GM19328 (cell line): ENCODE results near the gene IFT20.
A peak's percentile ranks its signal among the peaks of the same experiment; 100 is the strongest.
"Not testable (repeated sequence)": the region's sequence is repeated elsewhere in the genome, so short reads cannot be mapped to it uniquely, and the experiment has no call there.

Source experiments
- ATAC-seq: cut with Tn5 transposase; IDR thresholded peaks from one replicate; pipeline ENCODE4 v1.9.1; 2021; ENCODE audit warnings: mild to moderate bottlenecking, moderate library complexity; ENCODE audit not compliant: unreplicated experiment

The IFT20 gene

GRCh38 chr17:28364665-28365363 lies 29.5 kb upstream of the IFT20 start, which contains the start of gene SEBOX:
TSS of gene SEBOX (minus strand) at chr17:28365199. CDS start at chr17:28365151, 48 bp downstream.
- ATAC-seq = no peak

- no peak for ATAC-seq
Observed at GRCh38 chr17:28363776-28364650, 28.7 kb upstream of the IFT20 start.

DNA sequence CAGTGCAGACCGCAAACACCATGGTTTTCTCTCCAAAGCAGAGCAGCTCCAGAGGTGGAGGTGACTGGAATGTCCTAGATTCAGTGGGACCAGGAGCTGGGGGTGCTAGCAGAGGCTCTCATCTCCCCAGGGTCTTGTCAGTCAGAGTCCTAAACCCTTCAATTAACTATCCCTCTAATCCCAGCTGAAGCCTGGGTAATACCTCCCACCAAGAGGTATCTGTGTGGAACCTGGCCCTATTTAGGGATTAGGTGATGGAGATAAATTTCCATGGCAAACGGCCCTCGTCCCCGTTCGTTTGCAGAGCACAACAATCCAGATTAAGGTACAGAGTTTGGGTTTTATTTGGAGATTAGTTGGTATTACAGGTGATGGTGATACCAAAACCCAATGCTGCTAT lies 27.9 kb upstream of the IFT20 start:
- ATAC-seq = no peak

- ATAC-seq = no peak
Observed at GRCh38 chr17:28357901-28358197, 22.6 kb upstream of the IFT20 start.

GRCh38 chr17:28357061-28357900 lies 22.0 kb upstream of the IFT20 start, which contains the start of gene POLDIP2:
TSS of gene POLDIP2 (minus strand) at chr17:28357527. CDS start at chr17:28357448, 79 bp downstream.
- ATAC-seq = peak; percentile 97

DNA sequence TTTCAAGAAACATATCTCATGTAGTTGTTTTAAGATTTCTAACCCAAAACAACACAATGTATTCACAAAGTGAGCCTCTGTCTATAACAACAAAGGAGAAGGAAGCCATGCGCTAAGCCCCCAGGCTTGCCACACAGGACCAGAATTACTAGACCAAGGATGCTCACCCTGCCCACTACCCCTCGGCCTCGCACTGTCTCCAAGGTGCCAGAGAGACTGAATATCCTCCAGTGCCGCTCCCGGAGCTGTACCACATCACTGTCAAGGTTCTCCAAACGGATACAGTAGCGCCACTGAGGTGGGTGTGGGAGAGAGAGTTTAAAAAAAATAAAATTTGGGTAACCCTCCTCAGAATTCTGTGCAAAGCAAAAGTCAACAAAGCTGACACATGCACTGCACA lies 15.0 kb upstream of the IFT20 start:
- no peak for ATAC-seq

DNA sequence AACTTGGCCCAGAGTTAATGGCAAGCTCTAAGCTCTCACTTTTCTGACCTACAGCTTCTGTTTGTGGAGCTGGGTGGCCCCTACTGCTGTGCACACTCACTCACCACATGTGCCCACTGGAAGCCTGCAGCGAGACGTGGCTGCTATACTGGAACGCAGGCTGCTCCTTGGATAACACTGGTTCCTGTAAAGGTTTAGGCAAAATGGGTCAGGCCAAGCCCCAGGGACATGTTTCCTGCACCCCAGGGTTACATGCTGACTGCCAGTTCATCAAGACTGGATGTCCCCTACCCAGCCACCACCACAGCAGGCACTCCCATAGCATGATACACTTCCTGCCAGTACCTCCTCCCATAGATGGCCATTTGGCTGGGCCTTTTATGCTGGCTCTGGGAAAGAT lies 13.7 kb upstream of the IFT20 start:
- no peak for ATAC-seq

DNA sequence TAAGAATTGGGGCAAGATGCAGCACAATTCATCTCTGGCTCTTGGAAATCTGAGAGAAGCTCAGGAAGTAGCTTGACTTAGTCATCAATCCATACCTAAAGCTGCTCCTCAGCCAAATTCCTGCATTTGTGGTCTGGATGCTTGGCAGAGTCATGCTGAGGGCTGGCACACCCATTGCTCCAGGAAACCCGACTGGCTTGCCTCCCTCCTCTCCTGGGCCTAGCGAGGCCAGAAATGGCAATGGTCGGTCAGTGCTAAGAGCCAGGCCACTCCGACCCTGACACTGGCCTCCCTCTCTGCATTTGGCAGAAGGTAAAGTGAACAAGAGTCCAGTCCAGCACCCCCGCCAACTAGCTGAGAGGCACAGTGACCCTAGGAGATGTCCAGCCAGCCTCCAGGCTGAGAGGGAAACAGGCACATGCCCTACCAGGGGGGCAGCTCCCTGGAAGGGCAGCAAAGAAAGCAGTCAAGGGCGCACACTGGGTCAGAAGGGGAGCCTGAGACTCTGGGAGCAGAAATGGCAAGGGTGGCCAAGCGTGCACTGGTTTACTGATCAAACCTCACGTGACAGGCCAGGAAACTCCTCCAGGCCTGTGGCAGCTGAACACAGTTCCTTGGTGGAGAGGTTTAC lies 12.1 kb upstream of the IFT20 start:
- no peak for ATAC-seq

GRCh38 chr17:28346746-28347246 lies 11.5 kb upstream of the IFT20 start:
- no peak for ATAC-seq

GRCh38 chr17:28346199-28346580 lies 10.9 kb upstream of the IFT20 start:
- no peak for ATAC-seq

DNA sequence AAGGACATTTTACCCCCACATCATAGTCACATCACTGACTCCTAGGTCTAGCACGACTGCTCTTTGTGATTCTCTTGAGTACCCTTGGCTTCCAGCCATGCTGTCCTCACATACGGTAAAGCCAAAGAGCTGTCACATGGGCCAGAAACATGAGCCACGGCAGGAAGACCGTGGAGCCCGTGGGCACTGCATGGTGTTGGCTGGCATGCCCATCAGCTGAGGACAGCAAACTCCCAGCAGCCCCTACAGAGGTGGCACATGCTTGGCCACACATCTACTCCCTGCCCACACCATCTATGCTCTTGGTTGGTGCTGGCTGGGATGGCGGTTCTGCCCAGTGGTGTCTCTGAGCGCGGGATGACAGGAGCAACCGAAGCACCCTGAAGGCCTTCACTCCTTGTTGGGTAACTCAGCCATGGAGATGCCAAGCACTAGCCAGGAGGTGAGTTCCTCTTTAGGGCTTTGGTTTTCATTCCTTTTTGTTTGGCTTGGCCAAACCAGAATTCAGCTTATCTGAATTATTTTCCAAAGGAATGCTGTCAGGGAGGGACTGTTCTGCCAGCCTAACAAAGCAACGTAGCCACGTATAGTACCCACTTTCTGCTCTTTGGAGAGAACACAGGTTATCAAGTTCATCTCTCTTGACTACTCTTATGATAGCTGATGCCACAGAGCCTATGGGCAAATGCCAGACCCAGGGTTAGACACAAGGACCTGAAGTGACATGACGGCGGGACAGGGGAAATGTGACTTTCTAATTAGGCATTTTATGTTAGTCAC lies 10.3 kb upstream of the IFT20 start:
- no peak for ATAC-seq

DNA sequence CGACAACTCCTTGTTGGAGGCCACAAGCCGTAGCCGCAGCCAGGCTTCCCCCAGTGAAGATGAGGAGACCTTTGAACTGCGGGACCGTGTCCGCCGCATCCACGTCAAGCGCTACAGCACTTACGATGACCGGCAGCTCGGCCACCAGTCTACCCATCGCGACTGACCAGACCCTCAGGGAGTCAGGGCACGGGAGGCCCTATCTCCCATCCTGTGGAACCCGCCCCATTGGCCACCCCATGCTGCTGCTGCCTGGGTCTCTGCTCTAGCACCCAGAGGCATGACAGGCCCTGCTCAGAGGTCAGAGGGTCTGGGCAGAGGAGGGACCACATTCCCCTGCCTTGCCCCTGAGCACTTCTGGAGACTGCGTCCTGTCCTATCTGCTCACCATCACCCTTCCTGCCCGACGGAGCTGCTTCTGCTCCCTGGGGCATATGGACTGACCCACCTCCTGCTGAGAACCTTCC lies 9.2 kb upstream of the IFT20 start:
- ATAC-seq = no peak

GRCh38 chr17:28344011-28344410 lies 8.7 kb upstream of the IFT20 start:
- no peak for ATAC-seq

DNA sequence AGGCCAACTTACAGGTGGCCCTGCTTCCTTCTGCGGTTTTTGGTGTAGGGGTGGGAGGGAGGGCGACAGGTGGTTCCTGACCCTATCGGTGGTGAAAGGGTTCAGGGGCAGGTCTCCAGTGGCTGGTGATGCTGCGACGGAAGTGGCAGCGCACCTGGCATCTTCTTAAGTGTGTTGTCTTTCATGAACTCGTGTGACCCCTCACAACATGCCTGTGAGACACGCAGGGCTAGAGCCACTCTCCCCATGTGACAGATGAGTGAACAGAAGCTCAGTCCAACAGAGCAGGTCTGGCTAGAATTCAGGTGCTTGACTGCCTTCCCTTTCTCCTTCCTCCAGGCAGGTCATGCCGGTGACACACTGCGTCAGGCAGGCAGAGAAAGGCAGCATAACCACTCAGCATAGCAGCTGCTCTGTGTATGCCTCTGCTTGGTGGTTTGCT lies 8.2 kb upstream of the IFT20 start:
- no peak for ATAC-seq

- ATAC-seq = no peak
Observed at GRCh38 chr17:28342313-28342712, 7.0 kb upstream of the IFT20 start.

- no peak for ATAC-seq
Observed at GRCh38 chr17:28341516-28341915, 6.2 kb upstream of the IFT20 start.

- no peak for ATAC-seq
Observed at GRCh38 chr17:28340374-28340773, 5.1 kb upstream of the IFT20 start.

DNA sequence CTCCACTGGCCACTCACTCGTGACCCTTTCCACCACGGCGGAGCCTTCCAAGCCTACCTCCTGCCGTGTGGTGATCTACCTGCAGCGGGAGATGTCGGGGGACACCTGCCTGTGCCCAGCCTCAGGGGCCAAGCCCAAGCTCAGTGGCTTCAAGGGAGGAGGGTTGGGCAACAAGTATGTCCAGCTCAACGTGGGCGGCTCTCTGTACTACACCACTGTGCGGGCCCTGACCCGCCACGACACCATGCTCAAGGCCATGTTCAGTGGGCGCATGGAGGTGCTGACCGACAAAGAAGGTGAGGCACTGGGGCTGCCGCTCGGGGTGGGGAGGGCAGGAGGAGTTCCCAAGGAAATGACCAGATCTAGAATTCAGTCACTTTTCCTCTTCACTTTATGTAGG lies 4.2 kb upstream of the IFT20 start:
- no peak for ATAC-seq

- ATAC-seq = not testable (repeated sequence)
Observed at GRCh38 chr17:28338769-28339212, 3.5 kb upstream of the IFT20 start.
